ENCODE results near the gene PLEKHM3. TPM values are rescaled to one million over a fixed set of nuclear protein-coding genes. Genes with fewer than 3 reads are reported as not detected.

PLEKHM3 gene
- total RNA-seq, 1 donor from 2014 or later, result 12.1 TPM

DNA sequence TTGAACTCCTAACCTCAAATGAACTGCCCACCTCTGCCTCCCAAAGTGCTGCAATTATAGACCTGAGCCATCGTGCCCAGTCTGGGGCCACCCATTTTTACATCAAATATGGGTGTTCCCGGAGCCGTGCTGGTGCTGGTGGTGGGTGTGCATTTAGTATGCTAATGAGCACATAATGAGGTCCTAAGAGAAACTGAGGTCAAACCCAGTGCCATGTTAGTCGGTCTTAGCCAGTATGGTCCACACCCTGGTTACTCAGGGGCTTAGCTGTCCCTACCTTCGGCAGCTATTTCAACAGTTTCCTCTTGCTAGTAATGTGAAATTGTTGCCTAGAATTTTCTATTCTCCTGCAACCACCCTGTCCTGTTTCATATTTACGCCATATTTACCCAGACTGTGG is 217.2 kb downstream of the PLEKHM3 start:
- TF ChIP-seq, protein P1, sequence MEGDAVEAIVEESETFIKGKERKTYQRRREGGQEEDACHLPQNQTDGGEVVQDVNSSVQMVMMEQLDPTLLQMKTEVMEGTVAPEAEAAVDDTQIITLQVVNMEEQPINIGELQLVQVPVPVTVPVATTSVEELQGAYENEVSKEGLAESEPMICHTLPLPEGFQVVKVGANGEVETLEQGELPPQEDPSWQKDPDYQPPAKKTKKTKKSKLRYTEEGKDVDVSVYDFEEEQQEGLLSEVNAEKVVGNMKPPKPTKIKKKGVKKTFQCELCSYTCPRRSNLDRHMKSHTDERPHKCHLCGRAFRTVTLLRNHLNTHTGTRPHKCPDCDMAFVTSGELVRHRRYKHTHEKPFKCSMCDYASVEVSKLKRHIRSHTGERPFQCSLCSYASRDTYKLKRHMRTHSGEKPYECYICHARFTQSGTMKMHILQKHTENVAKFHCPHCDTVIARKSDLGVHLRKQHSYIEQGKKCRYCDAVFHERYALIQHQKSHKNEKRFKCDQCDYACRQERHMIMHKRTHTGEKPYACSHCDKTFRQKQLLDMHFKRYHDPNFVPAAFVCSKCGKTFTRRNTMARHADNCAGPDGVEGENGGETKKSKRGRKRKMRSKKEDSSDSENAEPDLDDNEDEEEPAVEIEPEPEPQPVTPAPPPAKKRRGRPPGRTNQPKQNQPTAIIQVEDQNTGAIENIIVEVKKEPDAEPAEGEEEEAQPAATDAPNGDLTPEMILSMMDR (conservative IDR thresholded peaks at IDR 0.05), result no peak
- H3K27me3 Mint-ChIP-seq, result peaks cover 6% of the 10 kb centered on the region
- H3K9me3 Mint-ChIP-seq, result no peaks in the 10 kb centered on the region
- no peak for DNase-seq (ENCODE audit: extremely low spot score, unreplicated experiment)
- no peaks in the 10 kb centered on the region for H3K36me3 Mint-ChIP-seq
- H3K4me3 Mint-ChIP-seq, result no peak overlapping the region
- H3K27ac Mint-ChIP-seq, result no peak overlapping the region
- peaks cover 13% of the 10 kb centered on the region for H3K4me1 Mint-ChIP-seq (ENCODE audit: unreplicated experiment)

DNA sequence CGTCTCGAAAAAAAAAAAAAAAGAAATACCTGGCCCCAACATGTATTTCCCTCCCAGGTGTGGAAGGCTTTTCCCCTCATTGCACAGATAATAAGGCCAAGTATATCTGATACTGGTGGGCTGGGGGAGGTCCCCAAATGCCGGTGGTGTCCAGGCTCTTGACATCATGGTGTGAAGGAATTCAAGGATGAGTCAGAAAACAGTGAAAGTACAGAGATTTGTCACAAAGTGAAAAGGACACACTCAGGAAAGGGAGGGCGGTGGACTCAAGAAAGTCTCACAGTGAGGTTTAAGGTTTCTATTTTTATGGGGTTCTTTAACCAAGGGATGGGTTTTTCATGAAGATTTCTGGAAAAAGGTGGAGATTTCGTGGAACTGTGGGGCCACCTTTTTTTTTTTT is 217.8 kb downstream of the PLEKHM3 start:
- no peak for DNase-seq (ENCODE audit: extremely low spot score, unreplicated experiment)
- Mint-ChIP-seq H3K9me3 (no peaks in the 10 kb centered on the region), H3K4me1 (ENCODE audit: unreplicated experiment) (peaks cover 12% of the 10 kb centered on the region), H3K36me3 (no peaks in the 10 kb centered on the region), H3K4me3 (no peak overlapping the region), H3K27ac (no peak overlapping the region), H3K27me3 (peaks cover 6% of the 10 kb centered on the region)
- TF ChIP-seq, protein P1 (conservative IDR thresholded peaks at IDR 0.05), result no peak

DNA sequence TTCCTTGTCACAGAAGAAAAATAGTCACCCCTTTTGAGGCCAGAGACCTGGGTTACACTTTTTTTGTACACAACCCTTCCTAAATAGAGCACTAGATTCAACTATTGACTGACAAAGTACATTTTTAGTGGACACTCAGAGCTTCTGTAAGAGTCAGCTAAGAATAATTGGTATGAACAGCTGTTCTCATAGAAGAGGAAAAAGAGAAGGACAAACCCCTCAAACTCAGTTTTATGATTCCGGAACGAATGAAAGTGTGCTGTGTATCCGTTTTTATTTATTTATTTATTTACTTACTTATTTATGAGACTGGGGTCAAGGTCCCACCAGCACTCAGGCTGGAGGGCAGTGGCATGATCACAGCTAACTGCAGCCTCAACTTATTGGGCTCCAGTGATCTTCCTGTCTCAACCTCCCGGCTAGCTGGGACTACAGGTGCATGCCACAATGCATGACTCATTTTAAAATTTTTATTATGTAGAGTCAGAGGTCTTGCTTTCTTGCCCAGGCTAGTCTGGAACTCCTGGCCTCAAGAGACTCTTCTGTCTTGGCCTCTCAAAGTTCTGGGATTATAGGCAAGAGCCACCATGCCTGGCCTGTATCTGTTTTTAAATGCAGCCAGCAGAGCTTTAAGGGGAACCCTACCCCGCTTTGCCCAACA is 219.6 kb downstream of the PLEKHM3 start:
- Mint-ChIP-seq H3K27me3 (peaks cover 3% of the 10 kb centered on the region), H3K4me3 (no peak overlapping the region), H3K27ac (no peak overlapping the region), H3K36me3 (no peaks in the 10 kb centered on the region), H3K4me1 (ENCODE audit: unreplicated experiment) (peaks cover 6% of the 10 kb centered on the region), H3K9me3 (no peaks in the 10 kb centered on the region)
- DNase-seq (ENCODE audit: extremely low spot score, unreplicated experiment), result no peak
- TF ChIP-seq, protein P1 (conservative IDR thresholded peaks at IDR 0.05), result no peak

DNA sequence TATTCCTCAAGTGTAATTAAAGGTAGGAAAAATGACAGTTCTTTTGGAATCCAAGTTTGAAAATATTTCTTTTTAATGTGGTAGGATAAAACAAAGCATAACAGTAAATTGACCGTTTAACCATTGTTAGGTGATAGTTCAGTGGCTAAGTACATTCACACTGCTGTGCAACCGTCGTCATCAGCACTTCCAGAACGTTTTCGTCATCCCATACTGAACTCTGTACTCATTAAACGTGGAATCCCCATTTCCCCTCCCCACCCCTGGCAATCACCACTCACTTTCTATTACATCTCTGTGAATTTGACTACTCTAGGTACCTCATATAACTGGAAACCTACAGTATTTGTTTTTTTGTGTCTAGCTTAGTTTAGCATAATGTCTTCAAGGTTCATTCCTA is 222.7 kb downstream of the PLEKHM3 start:
- H3K27ac Mint-ChIP-seq, result no peak overlapping the region
- H3K36me3 Mint-ChIP-seq, result no peaks in the 10 kb centered on the region
- no peaks in the 10 kb centered on the region for H3K27me3 Mint-ChIP-seq
- peaks cover 5% of the 10 kb centered on the region for H3K4me1 Mint-ChIP-seq (ENCODE audit: unreplicated experiment)
- no peaks in the 10 kb centered on the region for H3K9me3 Mint-ChIP-seq
- no peak for DNase-seq (ENCODE audit: extremely low spot score, unreplicated experiment)
- TF ChIP-seq, protein P1 (conservative IDR thresholded peaks at IDR 0.05), result no peak
- no peak overlapping the region for H3K4me3 Mint-ChIP-seq

DNA sequence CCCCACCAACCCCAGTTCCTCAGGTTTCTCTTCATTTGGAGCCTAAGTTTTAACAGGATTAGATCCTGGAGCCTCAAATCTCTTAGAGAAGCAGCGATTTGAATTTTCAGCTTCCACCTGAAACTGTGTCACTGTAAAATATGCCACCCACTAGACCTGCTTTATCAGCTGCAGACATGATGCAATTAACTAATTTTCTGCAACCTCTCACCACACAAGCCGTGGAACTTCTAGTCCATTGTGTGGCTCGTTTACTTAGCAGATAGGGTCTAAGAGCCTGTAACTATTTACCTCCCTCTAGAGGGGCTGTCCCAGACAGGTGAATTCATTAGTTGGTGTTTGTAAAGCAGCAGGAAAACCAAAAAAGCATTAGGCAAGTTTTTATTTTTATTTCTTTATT is 224.1 kb downstream of the PLEKHM3 start:
- no peaks in the 10 kb centered on the region for H3K36me3 Mint-ChIP-seq
- H3K4me3 Mint-ChIP-seq, result no peak overlapping the region
- H3K9me3 Mint-ChIP-seq, result no peaks in the 10 kb centered on the region
- no peaks in the 10 kb centered on the region for H3K27me3 Mint-ChIP-seq
- H3K4me1 Mint-ChIP-seq (ENCODE audit: unreplicated experiment), result peaks cover 11% of the 10 kb centered on the region
- no peak overlapping the region for H3K27ac Mint-ChIP-seq
- no peak for DNase-seq (ENCODE audit: extremely low spot score, unreplicated experiment)
- TF ChIP-seq, protein P1 (conservative IDR thresholded peaks at IDR 0.05), result no peak

Data from type B pancreatic cell (in vitro differentiated cells).